Epithelial cell of proximal tubule (primary cell): ENCODE measurements around the gene STIL. TPM values are rescaled to one million over a fixed set of nuclear protein-coding genes. Genes with fewer than 3 reads are reported as not detected.

Source experiments
- DNase-seq: peaks from one replicate; pipeline ENCODE4 v3.0.0-alpha.2; 2011; ENCODE audit warnings: low read depth
- H3K4me3 ChIP-seq: 2 replicates; pipeline ENCODE4 v1.5.1; 2011; ENCODE audit warnings: low read depth, mild to moderate bottlenecking, low read length
- CTCF ChIP-seq: conservative IDR thresholded peaks from 2 replicates; pipeline ENCODE4 v1.5.1; 2012; ENCODE audit warnings: low read depth, mild to moderate bottlenecking, low read length
- total RNA-seq: library from RNA; depleted of rRNA; stranded (reverse); fragments of >200 nt; gene quantifications from 2 replicates; pipeline ENCODE4 v1.2.3, GENCODE V29; 2015

The STIL gene
- total RNA-seq, 1 donor from 2014 or later = 17.3 TPM

GRCh38 chr1:47229031-47229885 lies 84.7 kb downstream of the STIL start:
- TF ChIP-seq CTCF = no peak
- no peak for DNase-seq
- no peak overlapping the region for H3K4me3 ChIP-seq

GRCh38 chr1:47228644-47229030 lies 85.3 kb downstream of the STIL start:
- H3K4me3 ChIP-seq = no peak overlapping the region
- DNase-seq = no peak
- TF ChIP-seq CTCF = no peak

- no peak overlapping the region for H3K4me3 ChIP-seq
- DNase-seq = no peak
- TF ChIP-seq CTCF = no peak
Measured at GRCh38 chr1:47227341-47228232, 86.4 kb downstream of the STIL start.

GRCh38 chr1:47226839-47227215 lies 87.1 kb downstream of the STIL start:
- no peak for TF ChIP-seq CTCF
- no peak for DNase-seq
- H3K4me3 ChIP-seq = no peak overlapping the region

GRCh38 chr1:47226121-47226838 lies 87.7 kb downstream of the STIL start:
- no peak for TF ChIP-seq CTCF
- DNase-seq = no peak
- no peak overlapping the region for H3K4me3 ChIP-seq

- no peak for DNase-seq
- peak overlapping the region; percentile 23 for H3K4me3 ChIP-seq
- no peak for TF ChIP-seq CTCF
Measured at GRCh38 chr1:47225430-47226100, 88.4 kb downstream of the STIL start.
